ENCODE measurements around the gene PARL.
A peak's percentile ranks its signal among the peaks of the same experiment; 100 is the strongest.

PARL gene, protein sequence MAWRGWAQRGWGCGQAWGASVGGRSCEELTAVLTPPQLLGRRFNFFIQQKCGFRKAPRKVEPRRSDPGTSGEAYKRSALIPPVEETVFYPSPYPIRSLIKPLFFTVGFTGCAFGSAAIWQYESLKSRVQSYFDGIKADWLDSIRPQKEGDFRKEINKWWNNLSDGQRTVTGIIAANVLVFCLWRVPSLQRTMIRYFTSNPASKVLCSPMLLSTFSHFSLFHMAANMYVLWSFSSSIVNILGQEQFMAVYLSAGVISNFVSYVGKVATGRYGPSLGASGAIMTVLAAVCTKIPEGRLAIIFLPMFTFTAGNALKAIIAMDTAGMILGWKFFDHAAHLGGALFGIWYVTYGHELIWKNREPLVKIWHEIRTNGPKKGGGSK

DNA sequence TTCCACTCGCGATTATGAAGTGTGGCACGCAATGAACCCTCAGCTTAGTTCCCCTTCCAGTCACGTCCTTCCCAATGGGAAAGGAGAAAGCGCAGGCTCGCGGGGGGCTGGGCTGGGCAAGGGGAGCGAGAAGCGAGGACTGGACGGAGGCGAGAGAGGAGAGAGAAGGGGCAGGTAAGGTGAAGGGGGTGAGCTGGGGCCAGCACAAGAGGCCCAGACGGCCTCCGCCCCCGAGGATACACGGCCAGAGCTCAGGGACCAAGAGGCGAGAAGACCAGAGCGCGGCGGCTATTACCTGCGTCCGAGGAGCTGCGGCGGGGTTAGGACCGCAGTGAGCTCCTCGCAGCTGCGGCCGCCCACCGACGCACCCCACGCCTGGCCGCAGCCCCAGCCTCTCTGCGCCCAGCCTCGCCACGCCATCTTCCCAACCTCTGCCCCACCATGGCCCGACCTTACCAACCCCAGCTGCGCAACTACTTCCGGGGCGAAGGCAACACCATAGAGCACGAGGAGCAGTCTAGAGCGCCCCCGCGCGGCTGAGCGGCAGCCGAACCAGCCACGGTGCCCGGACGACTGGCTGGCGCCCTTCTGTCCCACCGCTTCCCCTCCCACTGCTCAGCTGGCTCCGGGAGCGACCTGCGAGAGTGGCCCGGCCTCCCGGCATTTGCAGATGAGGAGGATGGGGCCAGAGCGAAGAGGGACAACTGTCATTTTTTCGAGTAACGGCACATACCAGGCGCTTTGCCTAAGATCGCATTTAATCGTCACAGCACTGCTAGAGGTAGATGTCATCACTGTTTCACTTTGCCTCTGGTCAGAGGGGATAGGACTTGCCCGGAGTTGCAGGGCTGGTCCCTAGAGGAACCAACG, at the start of gene PARL:
Gene PARL (minus strand): TSS at position 454 of the 870 bp plus-strand sequence. CDS start 34 bp downstream, at position 420.
- peak within 1 kb of the TSS; percentile 68 for H3K4me3 ChIP-seq (ENCODE audit: low read length)
- peaks cover 12% of the 10 kb centered on the region for H3K4me1 ChIP-seq (ENCODE audit: insufficient read depth, low read length)
- peaks cover 9% of the 10 kb centered on the region for H3K27me3 ChIP-seq (ENCODE audit: insufficient read depth, low read length)
- H2AFZ ChIP-seq (ENCODE audit: low read depth, low read length), result peak within 1 kb of the TSS; percentile 84
- no peaks in the 10 kb centered on the region for H3K36me3 ChIP-seq (ENCODE audit: insufficient read depth, low read length)
- H3K9me3 ChIP-seq (ENCODE audit: low read length), result no peaks in the 10 kb centered on the region

DNA sequence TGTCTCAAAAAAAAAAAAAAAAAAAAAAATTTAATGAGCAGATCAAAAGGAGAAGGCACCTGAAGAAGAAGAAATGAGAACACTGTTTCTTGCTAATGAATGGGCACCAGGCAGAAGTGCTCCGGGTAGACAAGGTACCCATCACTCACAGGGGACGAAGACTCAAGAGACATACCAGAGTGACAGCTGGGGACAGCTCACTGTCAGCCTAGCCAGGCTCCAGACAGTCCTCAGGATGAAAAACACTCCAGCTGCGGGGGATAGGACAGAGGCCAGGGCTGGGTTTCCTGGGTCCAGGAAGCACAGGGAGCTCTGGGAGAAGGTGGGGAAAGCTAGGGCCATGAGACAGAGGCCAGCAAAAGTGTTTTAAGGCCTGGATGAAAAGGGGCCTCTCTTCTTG, 48.5 kb upstream of the PARL start:
- Histone ChIP-seq H3K9me3 (ENCODE audit: low read length) (no peaks in the 10 kb centered on the region), H3K4me1 (ENCODE audit: insufficient read depth, low read length) (no peaks in the 10 kb centered on the region), H2AFZ (ENCODE audit: low read depth, low read length) (no peak overlapping the region), H3K4me3 (ENCODE audit: low read length) (no peak overlapping the region), H3K27me3 (ENCODE audit: insufficient read depth, low read length) (no peaks in the 10 kb centered on the region), H3K36me3 (ENCODE audit: insufficient read depth, low read length) (peaks cover 24% of the 10 kb centered on the region)

DNA sequence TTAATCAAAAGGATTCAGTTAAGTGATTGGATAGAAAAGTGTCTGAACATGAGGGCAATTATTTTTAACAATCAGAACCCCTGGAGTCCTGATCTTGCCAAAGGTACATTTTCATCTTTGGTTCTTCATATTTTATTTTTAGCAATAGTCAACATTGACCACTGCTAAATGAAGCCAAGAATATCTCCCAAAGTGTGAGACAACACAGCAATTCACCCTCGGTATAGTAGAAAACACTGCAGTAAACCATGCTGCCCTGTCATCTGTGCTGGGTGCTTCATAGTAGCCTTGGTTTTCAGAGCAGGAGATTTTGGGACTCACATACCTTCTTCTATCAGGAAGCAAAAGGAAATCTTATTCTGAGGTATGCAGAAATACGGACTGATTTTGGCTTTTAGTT, 47.2 kb upstream of the PARL start:
- H3K36me3 ChIP-seq (ENCODE audit: insufficient read depth, low read length), result peaks cover 24% of the 10 kb centered on the region

DNA sequence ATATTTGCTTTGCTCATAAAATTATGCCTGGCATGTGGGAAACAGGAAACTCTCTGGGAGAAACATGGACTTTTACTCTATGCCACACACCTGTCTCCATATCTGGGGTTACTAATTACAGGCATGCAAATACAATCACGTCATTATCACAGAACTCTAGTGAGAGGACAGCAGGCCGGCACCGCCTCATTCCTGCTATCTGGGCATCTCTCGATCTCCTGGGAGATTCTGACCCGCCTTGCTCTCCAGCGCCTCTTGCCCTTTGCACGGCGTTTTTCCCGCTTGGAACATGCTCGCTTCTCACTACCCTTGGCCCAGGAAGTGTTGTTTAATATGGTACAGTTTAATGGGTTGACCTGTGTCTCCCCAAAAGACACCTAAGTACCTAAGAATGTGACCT, 45.4 kb upstream of the PARL start:
- H3K4me3 ChIP-seq (ENCODE audit: low read length), result no peak overlapping the region
- H3K4me1 ChIP-seq (ENCODE audit: insufficient read depth, low read length), result no peaks in the 10 kb centered on the region
- H3K36me3 ChIP-seq (ENCODE audit: insufficient read depth, low read length), result peaks cover 18% of the 10 kb centered on the region
- no peaks in the 10 kb centered on the region for H3K9me3 ChIP-seq (ENCODE audit: low read length)
- no peak overlapping the region for H2AFZ ChIP-seq (ENCODE audit: low read depth, low read length)
- no peaks in the 10 kb centered on the region for H3K27me3 ChIP-seq (ENCODE audit: insufficient read depth, low read length)

More for the DNA sequence above, 47.2 kb upstream of the PARL start:
- Histone ChIP-seq H3K4me3 (ENCODE audit: low read length) (no peak overlapping the region), H3K4me1 (ENCODE audit: insufficient read depth, low read length) (no peaks in the 10 kb centered on the region), H3K27me3 (ENCODE audit: insufficient read depth, low read length) (no peaks in the 10 kb centered on the region), H2AFZ (ENCODE audit: low read depth, low read length) (no peak overlapping the region), H3K9me3 (ENCODE audit: low read length) (no peaks in the 10 kb centered on the region)

DNA sequence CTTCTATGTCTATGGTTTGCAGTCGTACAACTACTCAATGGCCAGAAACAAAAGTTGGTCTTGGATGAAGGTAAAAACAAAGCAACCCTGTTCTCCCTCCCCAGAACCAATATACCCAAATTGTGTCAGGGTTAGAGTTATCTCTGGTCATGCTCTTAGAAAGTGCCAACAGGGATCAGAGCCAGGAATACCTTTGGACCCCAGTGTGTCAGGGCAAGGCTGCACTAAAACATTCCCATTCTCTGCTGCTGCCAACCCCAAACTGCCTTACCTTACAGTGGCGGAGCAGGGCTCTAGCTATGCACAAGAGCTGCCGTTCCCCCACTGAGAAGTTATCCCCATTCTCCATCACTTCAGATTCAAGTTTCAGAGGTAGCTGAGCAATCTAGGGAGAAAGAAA, 42.4 kb upstream of the PARL start:
- no peaks in the 10 kb centered on the region for H3K27me3 ChIP-seq (ENCODE audit: insufficient read depth, low read length)
- H3K9me3 ChIP-seq (ENCODE audit: low read length), result no peaks in the 10 kb centered on the region
- no peaks in the 10 kb centered on the region for H3K4me1 ChIP-seq (ENCODE audit: insufficient read depth, low read length)
- H3K36me3 ChIP-seq (ENCODE audit: insufficient read depth, low read length), result peaks cover 33% of the 10 kb centered on the region
- no peak overlapping the region for H2AFZ ChIP-seq (ENCODE audit: low read depth, low read length)
- H3K4me3 ChIP-seq (ENCODE audit: low read length), result no peak overlapping the region

DNA sequence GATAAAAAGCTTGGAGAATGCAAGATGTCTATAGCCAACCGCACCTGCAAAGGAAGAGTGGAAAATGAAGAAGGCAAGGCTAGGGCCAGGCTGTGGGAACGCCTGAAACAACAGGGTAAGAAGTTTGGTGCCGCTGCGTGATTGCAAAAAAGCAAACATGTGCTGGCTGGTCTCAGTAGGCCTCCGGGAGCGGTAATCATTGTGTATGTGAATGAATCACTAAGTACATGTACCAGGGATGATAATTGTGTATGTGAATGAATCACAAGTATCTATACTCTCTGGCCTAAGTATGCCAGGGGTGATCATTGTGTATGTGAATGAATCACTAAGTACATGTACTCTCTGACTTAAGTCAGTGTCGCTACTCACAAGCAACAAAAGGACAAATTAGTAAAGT, 40.3 kb upstream of the PARL start:
- no peaks in the 10 kb centered on the region for H3K9me3 ChIP-seq (ENCODE audit: low read length)
- H3K36me3 ChIP-seq (ENCODE audit: insufficient read depth, low read length), result peaks cover 39% of the 10 kb centered on the region
- no peak overlapping the region for H2AFZ ChIP-seq (ENCODE audit: low read depth, low read length)
- no peaks in the 10 kb centered on the region for H3K27me3 ChIP-seq (ENCODE audit: insufficient read depth, low read length)
- no peak overlapping the region for H3K4me3 ChIP-seq (ENCODE audit: low read length)
- no peaks in the 10 kb centered on the region for H3K4me1 ChIP-seq (ENCODE audit: insufficient read depth, low read length)

DNA sequence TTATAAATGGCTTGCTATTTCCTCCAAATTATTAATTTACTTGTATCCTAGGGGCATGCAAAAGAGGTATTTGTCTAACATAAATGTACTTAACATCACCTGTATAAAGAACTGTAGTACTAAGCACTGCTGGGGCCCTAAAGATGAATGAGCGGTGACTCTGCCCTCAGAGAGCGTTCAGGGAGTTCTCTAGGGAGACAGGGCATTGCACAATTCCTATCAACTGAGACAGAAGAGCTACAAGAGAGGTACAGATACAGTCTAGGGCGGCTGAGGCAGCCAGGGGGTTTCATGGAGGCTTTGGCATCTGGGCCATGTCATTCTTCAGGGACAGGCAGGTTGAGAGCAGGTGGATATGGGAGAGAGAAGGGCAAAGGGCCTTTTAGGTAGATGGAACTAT, 39.9 kb upstream of the PARL start:
- Histone ChIP-seq H3K36me3 (ENCODE audit: insufficient read depth, low read length) (peaks cover 39% of the 10 kb centered on the region), H3K27me3 (ENCODE audit: insufficient read depth, low read length) (no peaks in the 10 kb centered on the region), H3K9me3 (ENCODE audit: low read length) (no peaks in the 10 kb centered on the region), H2AFZ (ENCODE audit: low read depth, low read length) (no peak overlapping the region), H3K4me1 (ENCODE audit: insufficient read depth, low read length) (no peaks in the 10 kb centered on the region), H3K4me3 (ENCODE audit: low read length) (no peak overlapping the region)

DNA sequence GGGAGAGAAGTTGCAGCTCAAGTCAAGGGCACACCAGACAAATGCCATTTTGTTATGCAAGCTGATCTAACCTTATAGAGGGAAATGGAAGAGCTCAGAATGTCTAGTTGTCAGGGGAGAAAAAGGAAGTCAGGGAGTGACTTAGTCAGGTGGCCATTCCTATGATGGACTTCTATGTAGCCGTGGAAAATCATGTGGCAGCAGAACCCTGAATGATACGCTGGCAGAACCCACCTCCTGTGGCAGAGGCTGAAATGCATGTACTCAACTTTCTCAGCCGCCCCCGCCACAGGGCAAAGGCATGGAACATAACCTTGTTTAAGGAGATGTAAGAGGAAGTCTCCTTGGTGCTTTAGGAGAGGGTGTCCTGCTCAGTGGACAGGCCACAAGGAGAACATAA, 37.7 kb upstream of the PARL start:
- Histone ChIP-seq H3K36me3 (ENCODE audit: insufficient read depth, low read length) (peaks cover 31% of the 10 kb centered on the region), H3K4me3 (ENCODE audit: low read length) (no peak overlapping the region), H3K27me3 (ENCODE audit: insufficient read depth, low read length) (no peaks in the 10 kb centered on the region), H3K4me1 (ENCODE audit: insufficient read depth, low read length) (no peaks in the 10 kb centered on the region), H2AFZ (ENCODE audit: low read depth, low read length) (no peak overlapping the region), H3K9me3 (ENCODE audit: low read length) (no peaks in the 10 kb centered on the region)

DNA sequence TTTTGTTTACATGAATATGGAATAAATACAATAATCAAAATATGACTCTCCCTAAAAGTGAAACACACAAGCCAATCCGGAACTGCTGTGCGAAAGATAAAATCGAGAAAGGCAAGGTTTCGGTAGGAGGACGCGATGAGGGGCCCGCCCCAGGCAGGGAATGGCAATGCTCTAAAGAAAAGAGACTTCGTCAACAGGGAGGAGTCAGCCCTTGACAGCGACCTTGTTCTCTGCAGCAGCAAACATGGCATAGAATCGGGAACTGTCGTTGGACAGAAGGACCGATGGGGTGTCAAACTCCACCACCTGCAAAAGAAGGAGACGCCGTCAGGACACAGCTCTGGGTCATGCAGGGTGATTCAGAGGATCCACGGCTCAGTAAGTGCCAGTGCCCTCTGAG, 36.4 kb upstream of the PARL start:
- Histone ChIP-seq H2AFZ (ENCODE audit: low read depth, low read length) (no peak overlapping the region), H3K36me3 (ENCODE audit: insufficient read depth, low read length) (peaks cover 25% of the 10 kb centered on the region), H3K4me3 (ENCODE audit: low read length) (no peak overlapping the region)

DNA sequence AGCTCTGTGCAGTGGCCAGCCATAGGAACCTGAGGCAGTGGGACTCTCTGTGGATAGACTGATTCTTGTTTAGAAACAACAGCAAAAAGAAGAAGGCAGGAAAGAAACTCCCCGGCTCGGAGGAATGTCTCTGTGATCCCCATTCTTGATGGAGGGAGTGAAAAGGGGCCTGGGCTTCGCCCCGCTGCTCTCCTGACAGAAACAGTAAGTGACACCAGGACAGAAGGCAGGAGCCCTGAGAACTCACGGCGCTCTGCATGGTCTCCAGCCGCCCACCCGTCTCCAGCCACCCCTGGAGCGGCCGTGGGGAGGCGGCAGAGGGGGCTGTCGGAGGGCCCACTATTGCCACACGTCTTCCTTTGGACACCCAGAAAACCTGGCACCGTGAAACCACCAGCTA, 35.7 kb upstream of the PARL start:
- Histone ChIP-seq H2AFZ (ENCODE audit: low read depth, low read length) (no peak overlapping the region), H3K9me3 (ENCODE audit: low read length) (no peaks in the 10 kb centered on the region), H3K36me3 (ENCODE audit: insufficient read depth, low read length) (peaks cover 24% of the 10 kb centered on the region), H3K4me1 (ENCODE audit: insufficient read depth, low read length) (no peaks in the 10 kb centered on the region), H3K4me3 (ENCODE audit: low read length) (no peak overlapping the region), H3K27me3 (ENCODE audit: insufficient read depth, low read length) (no peaks in the 10 kb centered on the region)

More for the DNA sequence above, 36.4 kb upstream of the PARL start:
- no peaks in the 10 kb centered on the region for H3K27me3 ChIP-seq (ENCODE audit: insufficient read depth, low read length)
- no peaks in the 10 kb centered on the region for H3K4me1 ChIP-seq (ENCODE audit: insufficient read depth, low read length)
- no peaks in the 10 kb centered on the region for H3K9me3 ChIP-seq (ENCODE audit: low read length)

DNA sequence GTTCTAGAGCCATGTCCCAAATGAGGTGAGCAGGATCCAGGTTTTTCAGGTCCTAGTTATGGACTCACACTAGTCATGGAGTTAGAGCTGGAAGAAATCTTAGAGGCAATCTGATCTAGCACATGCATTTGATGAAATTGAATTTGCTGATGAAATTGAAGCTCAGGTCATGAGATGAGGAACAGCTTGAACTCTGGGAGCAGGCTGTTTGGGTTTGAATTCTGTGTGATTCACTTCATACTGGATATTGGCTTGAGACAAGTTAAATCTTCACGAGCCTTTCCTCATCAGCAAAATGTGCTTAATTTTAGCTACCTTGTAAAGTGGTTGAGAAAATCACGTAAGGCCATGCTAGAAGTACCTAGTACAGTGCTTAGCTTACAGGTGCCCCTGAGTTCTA, 33.5 kb upstream of the PARL start:
- Histone ChIP-seq H3K36me3 (ENCODE audit: insufficient read depth, low read length) (peaks cover 14% of the 10 kb centered on the region), H3K4me1 (ENCODE audit: insufficient read depth, low read length) (no peaks in the 10 kb centered on the region), H3K9me3 (ENCODE audit: low read length) (no peaks in the 10 kb centered on the region), H3K27me3 (ENCODE audit: insufficient read depth, low read length) (no peaks in the 10 kb centered on the region), H3K4me3 (ENCODE audit: low read length) (no peak overlapping the region), H2AFZ (ENCODE audit: low read depth, low read length) (no peak overlapping the region)

DNA sequence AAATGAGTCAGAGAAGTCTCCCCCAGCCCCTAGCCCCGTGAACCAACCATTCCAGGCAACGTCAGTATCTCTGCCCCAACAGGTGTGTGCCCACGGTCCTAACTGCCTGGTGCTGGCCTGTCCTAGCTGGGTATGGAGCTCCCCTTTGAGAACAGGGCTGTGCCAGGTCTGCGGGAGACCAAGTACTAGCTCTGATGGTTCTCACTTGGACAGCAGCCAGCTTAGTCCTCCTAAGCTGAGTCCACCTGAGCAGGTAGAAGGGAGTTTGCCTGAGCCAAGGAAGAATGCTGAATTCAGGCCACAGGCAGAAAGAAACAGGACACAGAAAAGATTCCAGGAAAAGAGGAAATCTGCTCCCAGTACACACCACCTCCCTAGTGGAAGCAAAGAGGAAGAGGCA, 33.1 kb upstream of the PARL start:
- Histone ChIP-seq H3K4me3 (ENCODE audit: low read length) (no peak overlapping the region), H3K27me3 (ENCODE audit: insufficient read depth, low read length) (no peaks in the 10 kb centered on the region), H3K4me1 (ENCODE audit: insufficient read depth, low read length) (no peaks in the 10 kb centered on the region), H3K9me3 (ENCODE audit: low read length) (no peaks in the 10 kb centered on the region), H3K36me3 (ENCODE audit: insufficient read depth, low read length) (peaks cover 12% of the 10 kb centered on the region), H2AFZ (ENCODE audit: low read depth, low read length) (no peak overlapping the region)

DNA sequence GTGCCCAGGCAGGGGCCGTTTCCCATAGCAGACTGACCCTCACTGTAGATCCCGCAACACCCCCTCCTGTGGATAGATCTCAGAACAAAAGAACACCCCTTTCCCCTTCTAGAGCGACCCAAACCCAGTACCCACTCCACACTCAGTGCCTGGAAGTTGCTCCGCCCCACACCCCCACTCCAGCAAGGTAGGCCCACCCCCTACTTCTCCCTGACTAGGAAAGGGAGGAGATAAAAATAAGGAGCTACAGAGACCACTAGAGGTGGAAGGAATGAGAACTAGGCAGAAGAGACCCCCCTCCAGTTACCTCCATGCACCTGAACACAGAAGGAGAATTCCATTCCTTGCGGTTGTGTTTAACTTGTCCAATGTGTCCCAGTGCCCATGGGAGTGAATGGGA, 30.2 kb upstream of the PARL start:
- no peaks in the 10 kb centered on the region for H3K36me3 ChIP-seq (ENCODE audit: insufficient read depth, low read length)
- H2AFZ ChIP-seq (ENCODE audit: low read depth, low read length), result no peak overlapping the region
- no peaks in the 10 kb centered on the region for H3K9me3 ChIP-seq (ENCODE audit: low read length)
- H3K27me3 ChIP-seq (ENCODE audit: insufficient read depth, low read length), result no peaks in the 10 kb centered on the region
- H3K4me1 ChIP-seq (ENCODE audit: insufficient read depth, low read length), result no peaks in the 10 kb centered on the region
- no peak overlapping the region for H3K4me3 ChIP-seq (ENCODE audit: low read length)
